Activated naive CD4-positive, alpha-beta T cell treated with anti-CD3 and anti-CD28 coated beads, Interleukin-2, amount 10 ng/mL, durations not matched to agents 7 days and 5 days (primary cell): ENCODE measurements around the gene ATXN1.

ENCODE experiments used
- CTCF ChIA-PET: fragments of 350-600 bp; sonication (Branson Sonifier 250); formaldehyde crosslinking; loops from one replicate; lab custom pipeline; 2021; ENCODE audit warnings: antibody characterized with exemption; lab: Charles Lee
- DNase-seq: peaks from one replicate; pipeline ENCODE4 v3.0.0-alpha.2; 2020
- H3K27ac Mint-ChIP-seq: one replicate; pipeline ENCODE4 v1.8.0; 2021; ENCODE audit warnings: mild to moderate bottlenecking, moderate library complexity, mixed read lengths
- H3K27me3 Mint-ChIP-seq: one replicate; pipeline ENCODE4 v1.8.0; 2021; ENCODE audit warnings: mild to moderate bottlenecking, mixed read lengths
- H3K36me3 Mint-ChIP-seq: one replicate; pipeline ENCODE4 v1.8.0; 2021; ENCODE audit warnings: mixed read lengths
- H3K4me1 Mint-ChIP-seq: one replicate; pipeline ENCODE4 v1.8.0; 2021; ENCODE audit warnings: mixed read lengths
- H3K4me3 Mint-ChIP-seq: one replicate; pipeline ENCODE4 v1.8.0; 2021; ENCODE audit warnings: mild to moderate bottlenecking, moderate library complexity, mixed read lengths
- H3K9me3 Mint-ChIP-seq: one replicate; pipeline ENCODE4 v1.8.0; 2021; ENCODE audit warnings: mixed read lengths

ATXN1 gene

DNA sequence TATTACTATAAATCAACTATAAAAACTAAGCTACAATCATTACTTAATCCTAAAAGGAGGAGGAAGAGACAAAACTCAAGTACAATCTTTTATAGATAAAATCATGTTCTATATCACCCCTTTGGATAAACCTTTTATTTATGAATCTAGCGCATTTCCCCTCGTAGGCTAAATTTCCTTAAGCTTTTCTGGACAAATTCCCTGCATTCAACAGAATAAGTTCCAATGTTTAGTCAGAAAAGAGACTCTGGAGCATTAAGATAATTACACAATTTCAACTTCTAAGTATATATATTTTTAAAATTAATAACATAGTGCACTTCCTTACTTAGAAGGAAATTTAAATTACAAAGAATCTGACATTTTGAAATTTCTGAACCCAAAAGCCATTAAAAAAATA lies 37.9 kb downstream of the ATXN1 start:
- peaks cover 15% of the 10 kb centered on the region for H3K4me1 Mint-ChIP-seq
- no peak overlapping the region for H3K27ac Mint-ChIP-seq
- H3K27me3 Mint-ChIP-seq, result no peaks in the 10 kb centered on the region

DNA sequence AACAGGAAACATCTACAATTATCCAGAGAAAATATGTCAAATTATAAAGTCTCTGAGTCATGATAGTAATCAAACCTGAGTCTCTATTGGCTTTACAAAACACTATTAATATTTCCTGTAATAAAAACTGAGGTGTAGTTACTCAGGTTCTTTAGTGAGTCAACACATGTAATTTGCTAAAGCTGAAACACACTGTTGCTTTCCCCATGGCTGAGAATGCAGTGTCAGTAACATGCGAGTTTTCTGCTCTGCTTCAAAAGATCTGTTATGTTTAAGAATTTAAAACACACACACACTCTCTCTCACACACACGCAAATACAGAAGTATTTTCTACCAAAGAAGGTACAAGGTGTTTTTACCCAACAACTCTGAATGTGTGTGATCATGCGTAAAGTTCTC lies 38.6 kb downstream of the ATXN1 start:
- Mint-ChIP-seq H3K36me3 (peaks cover 16% of the 10 kb centered on the region), H3K27ac (no peak overlapping the region), H3K4me1 (peaks cover 15% of the 10 kb centered on the region), H3K27me3 (no peaks in the 10 kb centered on the region), H3K4me3 (no peak overlapping the region), H3K9me3 (no peaks in the 10 kb centered on the region)
- CTCF ChIA-PET, result interaction anchor here (1.6 kb wide), 1 partner anchor 10 kb away, joined by 4 read pairs; no protein-coding TSS in a partner anchor
- DNase-seq, result no peak

More for the DNA sequence above, 37.9 kb downstream of the ATXN1 start:
- CTCF ChIA-PET, result interaction anchor here (1.1 to 1.6 kb wide), 2 partner anchors 9 to 10 kb away, joined by 3 to 4 read pairs; no protein-coding TSS in a partner anchor
- Mint-ChIP-seq H3K36me3 (peaks cover 15% of the 10 kb centered on the region), H3K9me3 (no peaks in the 10 kb centered on the region), H3K4me3 (no peak overlapping the region)
- no peak for DNase-seq

DNA sequence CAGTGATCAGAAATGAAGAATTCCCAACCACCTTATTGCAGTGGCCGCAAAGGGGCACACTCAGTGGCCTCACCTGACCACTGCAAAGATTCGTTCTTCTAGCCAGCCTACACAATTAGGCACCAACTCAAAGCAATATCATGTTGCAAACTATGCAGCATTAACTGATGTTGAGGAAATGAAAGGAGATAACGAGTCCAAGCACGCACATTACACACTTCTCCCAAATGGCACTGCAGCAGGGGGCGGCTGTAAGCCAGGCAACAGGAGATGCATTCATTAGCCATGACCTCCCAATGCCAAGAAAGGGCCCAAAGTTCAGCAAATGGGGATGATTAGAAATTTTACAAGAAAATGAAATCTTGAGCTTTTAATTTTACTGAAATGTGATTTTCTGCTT lies 39.3 kb downstream of the ATXN1 start:
- Mint-ChIP-seq H3K27me3 (no peaks in the 10 kb centered on the region), H3K9me3 (no peaks in the 10 kb centered on the region), H3K36me3 (peaks cover 20% of the 10 kb centered on the region), H3K27ac (no peak overlapping the region), H3K4me3 (no peak overlapping the region), H3K4me1 (peaks cover 15% of the 10 kb centered on the region)
- DNase-seq, result no peak
- CTCF ChIA-PET, result interaction anchor here (1.0 to 1.6 kb wide), 2 partner anchors 9 kb away, joined by 3 to 4 read pairs; no protein-coding TSS in a partner anchor

DNA sequence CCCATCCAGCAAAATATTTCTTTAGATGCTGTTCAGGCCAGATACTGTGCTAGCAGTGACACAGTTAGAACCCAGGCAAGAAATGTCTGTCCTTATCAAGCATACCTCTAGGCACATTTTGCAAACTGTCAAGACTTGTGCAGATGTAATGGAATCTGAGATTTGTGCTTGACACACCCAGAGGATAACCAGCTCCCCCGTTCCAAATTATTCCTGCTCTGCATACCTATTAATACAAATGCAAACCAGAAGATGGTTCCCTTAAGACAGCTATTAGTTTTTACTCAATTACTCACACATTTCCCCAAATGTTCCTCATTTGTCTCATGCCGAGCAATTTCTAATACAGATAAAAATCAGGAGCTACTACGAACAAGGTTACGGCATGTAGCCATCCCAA lies 40.4 kb downstream of the ATXN1 start:
- no peaks in the 10 kb centered on the region for H3K9me3 Mint-ChIP-seq
- H3K27me3 Mint-ChIP-seq, result no peaks in the 10 kb centered on the region
- DNase-seq, result no peak
- H3K27ac Mint-ChIP-seq, result no peak overlapping the region
- H3K4me1 Mint-ChIP-seq, result peaks cover 13% of the 10 kb centered on the region
- H3K4me3 Mint-ChIP-seq, result no peak overlapping the region
- CTCF ChIA-PET, result interaction anchor here (1.0 kb wide), 1 partner anchor 8 kb away, joined by 3 read pairs; no protein-coding TSS in a partner anchor
- peaks cover 26% of the 10 kb centered on the region for H3K36me3 Mint-ChIP-seq

DNA sequence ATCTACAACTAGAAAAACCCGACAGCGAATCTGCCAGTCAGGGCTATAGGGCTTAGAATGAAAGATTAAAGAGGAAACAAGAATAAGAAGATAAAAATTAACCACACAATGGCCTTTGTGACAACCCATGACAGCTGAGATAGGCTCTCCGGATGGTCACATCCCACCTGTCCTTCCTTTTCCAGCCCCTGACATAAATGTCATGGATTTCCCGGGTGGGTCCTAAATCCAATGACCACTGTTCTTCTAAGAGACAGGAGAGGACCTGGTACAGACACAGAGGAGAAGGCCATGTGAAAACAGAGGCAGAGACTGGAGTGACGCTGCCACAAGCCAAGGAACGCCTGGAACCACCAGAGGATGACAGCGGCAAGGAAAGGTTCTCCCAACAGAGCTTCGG lies 41.8 kb downstream of the ATXN1 start:
- Mint-ChIP-seq H3K27me3 (no peaks in the 10 kb centered on the region), H3K27ac (no peak overlapping the region), H3K36me3 (peaks cover 27% of the 10 kb centered on the region), H3K4me1 (peaks cover 7% of the 10 kb centered on the region), H3K4me3 (no peak overlapping the region), H3K9me3 (no peaks in the 10 kb centered on the region)
- CTCF ChIA-PET, result interaction anchor here (1.4 to 1.8 kb wide), 2 partner anchors 26 to 205 kb away, joined by 3 to 4 read pairs; no protein-coding TSS in a partner anchor
- DNase-seq, result no peak

DNA sequence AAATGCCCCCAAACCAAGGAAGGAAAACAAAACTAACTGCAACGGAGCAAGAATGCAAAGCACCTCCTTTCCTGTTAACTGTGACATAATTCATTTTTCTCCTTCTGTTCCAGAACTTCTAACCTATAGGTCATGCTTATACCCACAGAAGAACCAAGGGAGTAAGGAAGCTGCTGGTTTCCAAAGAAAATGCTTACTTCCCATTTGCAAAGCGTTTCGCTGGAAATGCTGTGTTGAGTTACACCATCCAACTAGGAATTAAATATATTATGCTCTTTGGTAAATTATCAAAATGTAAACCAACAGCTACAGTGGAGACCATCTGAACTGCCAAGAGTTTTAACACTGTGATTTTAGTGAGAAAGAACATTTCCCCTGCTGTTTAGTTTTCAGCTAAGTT lies 42.9 kb downstream of the ATXN1 start:
- H3K27ac Mint-ChIP-seq, result no peak overlapping the region

DNA sequence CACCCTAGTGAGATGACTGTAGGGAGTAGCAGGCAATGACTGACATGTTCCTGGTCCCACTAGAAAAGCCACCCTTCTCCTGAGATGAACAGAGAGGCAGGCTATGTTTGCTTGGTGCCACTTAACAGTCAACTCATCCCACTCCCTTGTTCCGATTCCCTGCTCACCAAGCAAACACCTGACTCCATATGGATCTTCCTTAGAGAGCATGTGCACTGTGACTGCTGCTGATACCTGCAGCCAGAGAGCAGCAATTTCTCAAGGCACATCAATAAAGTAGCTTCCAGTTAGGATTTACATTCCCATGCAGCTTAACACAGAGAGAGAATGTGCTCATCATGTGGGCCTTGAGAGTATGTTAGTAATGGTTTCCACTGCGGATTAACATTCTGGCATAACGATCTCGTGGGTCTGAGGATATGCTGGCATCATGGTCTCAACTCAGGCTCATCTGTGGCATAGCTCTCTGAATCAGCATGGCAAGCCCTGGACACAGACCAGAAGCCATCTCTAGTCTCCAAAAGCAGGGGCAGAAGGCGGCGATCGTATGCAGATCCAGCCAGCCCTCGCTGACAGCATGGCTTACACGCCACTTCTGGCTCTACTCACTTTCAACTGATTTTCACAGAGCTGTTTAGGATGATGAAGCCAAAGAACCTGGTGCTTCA lies 43.9 kb downstream of the ATXN1 start:
- CTCF ChIA-PET, result no interaction called here
- Mint-ChIP-seq H3K27me3 (no peaks in the 10 kb centered on the region), H3K9me3 (no peaks in the 10 kb centered on the region), H3K4me3 (no peak overlapping the region), H3K4me1 (peaks cover 14% of the 10 kb centered on the region), H3K36me3 (peaks cover 26% of the 10 kb centered on the region), H3K27ac (no peak overlapping the region)
- no peak for DNase-seq

More for the DNA sequence above, 42.9 kb downstream of the ATXN1 start:
- no peaks in the 10 kb centered on the region for H3K9me3 Mint-ChIP-seq
- no peak overlapping the region for H3K4me3 Mint-ChIP-seq
- no peaks in the 10 kb centered on the region for H3K27me3 Mint-ChIP-seq
- H3K36me3 Mint-ChIP-seq, result peaks cover 28% of the 10 kb centered on the region
- H3K4me1 Mint-ChIP-seq, result peaks cover 4% of the 10 kb centered on the region
- CTCF ChIA-PET, result interaction anchor here (1.4 kb wide), 1 partner anchor 27 kb away, joined by 4 read pairs; no protein-coding TSS in a partner anchor
- no peak for DNase-seq

DNA sequence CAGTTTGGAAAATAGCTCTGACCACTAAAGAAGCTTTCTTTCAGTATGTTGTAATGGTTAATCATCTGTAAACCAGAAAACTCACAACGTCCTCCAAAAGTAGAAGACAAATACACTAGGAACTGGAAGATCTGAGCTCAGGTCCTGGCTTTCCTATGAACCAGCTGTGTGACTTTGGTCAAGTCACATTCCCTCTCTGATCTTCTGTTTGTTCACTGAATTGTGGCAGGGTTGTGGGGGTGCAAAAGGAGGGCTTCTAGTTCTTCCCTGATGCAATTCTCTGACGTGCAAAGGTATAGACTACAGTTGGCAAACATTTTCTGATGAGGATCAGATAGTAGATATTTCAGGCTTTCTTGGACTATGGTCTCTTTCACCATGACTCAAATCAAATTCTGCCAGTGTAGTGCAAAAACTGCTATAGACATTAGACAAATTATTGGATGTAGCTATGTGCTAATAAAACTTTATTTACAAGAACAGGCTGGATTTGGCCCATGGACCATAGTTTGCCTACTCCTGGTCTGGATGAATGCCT lies 44.9 kb downstream of the ATXN1 start:
- CTCF ChIA-PET, result interaction anchor here (2.1 kb wide), 1 partner anchor 47 kb away, joined by 8 read pairs; no protein-coding TSS in a partner anchor

DNA sequence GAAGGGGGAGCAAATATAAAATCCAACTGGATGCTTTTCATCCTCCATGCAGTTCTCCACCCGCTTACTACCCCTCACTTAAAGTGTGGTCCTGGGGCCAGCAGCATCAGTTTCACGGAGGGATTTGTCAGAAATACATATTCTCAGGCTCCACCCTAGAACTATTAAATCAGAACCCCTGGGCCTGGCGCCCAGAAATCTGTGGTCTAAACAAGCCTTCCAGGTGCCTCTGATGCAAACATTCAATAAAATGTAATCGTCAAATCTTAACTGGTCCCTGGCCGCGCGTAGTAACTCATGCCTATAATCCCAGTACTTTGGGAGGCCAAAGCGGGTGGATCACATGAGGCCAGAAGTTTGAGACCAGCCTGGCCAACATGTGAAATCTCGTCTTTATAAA lies 47.7 kb downstream of the ATXN1 start:
- CTCF ChIA-PET, result interaction anchor here (0.9 to 1.5 kb wide), 4 partner anchors 9 to 55 kb away, joined by 3 to 4 read pairs (median 4); no protein-coding TSS in a partner anchor
- Mint-ChIP-seq H3K27ac (no peak overlapping the region), H3K9me3 (no peaks in the 10 kb centered on the region), H3K4me1 (peaks cover 29% of the 10 kb centered on the region), H3K4me3 (no peak overlapping the region), H3K36me3 (peaks cover 21% of the 10 kb centered on the region), H3K27me3 (no peaks in the 10 kb centered on the region)
- no peak for DNase-seq

More for the DNA sequence above, 44.9 kb downstream of the ATXN1 start:
- Mint-ChIP-seq H3K27me3 (no peaks in the 10 kb centered on the region), H3K27ac (no peak overlapping the region), H3K4me3 (no peak overlapping the region), H3K4me1 (peaks cover 23% of the 10 kb centered on the region), H3K36me3 (peaks cover 25% of the 10 kb centered on the region), H3K9me3 (no peaks in the 10 kb centered on the region)
- DNase-seq, result no peak

DNA sequence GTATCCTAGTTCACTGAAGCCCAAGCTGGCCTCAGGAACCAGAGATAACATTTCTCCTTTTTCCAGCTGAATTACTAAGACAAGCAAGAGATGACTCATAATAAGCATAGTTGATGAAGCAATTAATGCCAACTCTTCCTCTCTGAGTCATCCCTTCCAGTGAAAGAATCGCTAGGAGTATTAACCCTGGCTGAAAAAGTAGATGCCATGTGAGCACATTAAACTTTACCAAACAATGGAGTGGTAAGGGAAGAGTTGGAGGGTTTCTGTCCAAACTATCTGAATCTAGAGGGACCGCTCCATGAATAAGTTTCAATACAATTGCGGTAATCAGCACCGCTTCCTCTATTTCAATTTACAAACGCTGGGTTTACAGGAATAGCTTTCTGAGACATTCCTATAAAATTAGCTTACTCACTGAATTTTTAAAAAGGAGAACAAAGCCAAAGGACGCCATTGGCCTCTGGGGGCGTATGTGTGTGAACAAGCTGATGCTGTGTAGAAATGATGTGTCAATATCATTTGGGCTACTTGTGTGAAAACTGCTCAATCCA lies 48.3 kb downstream of the ATXN1 start:
- H3K27me3 Mint-ChIP-seq, result no peaks in the 10 kb centered on the region
- peak overlapping the region; percentile 85 for H3K27ac Mint-ChIP-seq
- CTCF ChIA-PET, result interaction anchor here (1.0 to 1.5 kb wide), 6 partner anchors 8 to 55 kb away, joined by 3 to 4 read pairs (median 4); no protein-coding TSS in a partner anchor
- DNase-seq, result no peak
- H3K4me3 Mint-ChIP-seq, result peak overlapping the region; percentile 41
- peaks cover 29% of the 10 kb centered on the region for H3K4me1 Mint-ChIP-seq
- peaks cover 20% of the 10 kb centered on the region for H3K36me3 Mint-ChIP-seq
- no peaks in the 10 kb centered on the region for H3K9me3 Mint-ChIP-seq

DNA sequence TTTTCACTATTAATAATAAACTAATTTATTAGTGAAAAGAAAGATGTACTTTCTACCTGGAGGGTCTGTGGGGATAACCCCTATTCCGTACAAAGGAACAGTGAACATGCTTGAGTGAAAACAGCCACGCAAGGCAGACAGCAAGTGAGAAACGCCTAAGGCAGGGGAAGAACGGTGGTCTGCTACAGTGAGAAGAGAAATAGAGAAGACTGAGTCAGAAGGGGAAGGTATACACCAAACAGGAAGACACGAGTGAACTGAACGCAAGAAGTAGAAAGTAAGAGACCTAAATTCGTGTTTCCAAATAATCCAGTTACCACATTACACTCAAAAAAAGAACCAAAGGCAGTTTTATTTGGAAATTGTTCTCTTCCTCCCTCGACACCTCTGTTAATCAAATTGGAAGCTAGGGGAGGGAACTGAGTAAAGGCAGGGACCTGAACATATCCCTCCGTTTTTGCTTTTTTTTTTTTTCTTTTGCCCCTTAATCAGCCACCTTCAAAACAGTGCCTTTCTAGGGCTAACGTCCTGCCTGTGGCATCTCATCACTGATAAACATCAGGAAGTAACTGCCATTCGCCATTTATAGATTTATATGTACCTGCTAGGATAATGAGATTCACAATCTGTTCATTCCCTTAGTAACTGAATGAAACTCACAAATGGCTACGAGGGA lies 48.9 kb downstream of the ATXN1 start:
- Mint-ChIP-seq H3K4me3 (peak overlapping the region; percentile 41), H3K36me3 (peaks cover 16% of the 10 kb centered on the region), H3K9me3 (no peaks in the 10 kb centered on the region), H3K27ac (peak overlapping the region; percentile 85), H3K4me1 (peaks cover 34% of the 10 kb centered on the region), H3K27me3 (no peaks in the 10 kb centered on the region)
- CTCF ChIA-PET, result interaction anchor here (0.9 to 1.5 kb wide), 7 partner anchors 9 to 54 kb away, joined by 3 to 4 read pairs (median 3); no protein-coding TSS in a partner anchor
- no peak for DNase-seq

DNA sequence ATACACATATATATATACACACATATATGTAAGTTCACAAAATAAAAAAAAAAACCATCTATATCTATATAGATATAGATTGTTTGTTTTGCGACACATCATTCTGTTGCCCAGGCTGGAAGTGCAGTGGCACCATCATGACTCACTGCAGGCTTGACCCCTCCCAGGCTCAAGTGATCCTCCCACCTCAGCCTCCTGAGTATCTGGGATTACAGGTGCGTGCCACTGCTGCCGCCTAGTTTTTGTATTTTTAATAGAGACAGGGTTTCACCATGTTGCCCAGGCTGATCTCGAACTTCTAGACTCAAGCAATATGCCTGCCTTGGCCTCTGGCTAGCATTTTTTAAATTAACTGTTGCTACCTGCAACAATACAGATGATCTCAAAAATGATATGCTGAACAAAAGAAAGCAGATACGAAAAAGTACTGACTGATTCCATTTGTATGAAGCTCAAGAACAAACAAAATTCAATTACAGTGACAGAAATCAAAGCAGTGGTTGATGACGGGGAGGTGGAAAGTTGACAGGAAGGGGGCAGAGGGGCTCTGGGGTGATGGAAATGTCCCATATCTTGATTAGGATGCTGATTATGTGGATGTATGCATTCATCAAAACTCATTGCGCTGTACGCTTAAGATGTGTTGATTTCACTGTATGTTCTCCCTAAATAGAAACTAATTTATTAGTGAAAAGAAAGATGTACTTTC lies 49.6 kb downstream of the ATXN1 start:
- H3K27ac Mint-ChIP-seq, result peak overlapping the region; percentile 66
- no peaks in the 10 kb centered on the region for H3K27me3 Mint-ChIP-seq
- H3K4me1 Mint-ChIP-seq, result peaks cover 41% of the 10 kb centered on the region
- no peak for DNase-seq
- H3K4me3 Mint-ChIP-seq, result peak overlapping the region; percentile 49
- no peaks in the 10 kb centered on the region for H3K9me3 Mint-ChIP-seq
- CTCF ChIA-PET, result interaction anchor here (0.9 to 1.4 kb wide), 2 partner anchors 11 to 23 kb away, joined by 3 read pairs; no protein-coding TSS in a partner anchor
- H3K36me3 Mint-ChIP-seq, result peaks cover 16% of the 10 kb centered on the region
